Measurements from ENCODE around the gene MT1M. TPM values are rescaled to one million over a fixed set of nuclear protein-coding genes. Genes with fewer than 3 reads are reported as not detected.

MT1M gene
- total RNA-seq, 1 donor from 2014 or later: 0.35 TPM

DNA sequence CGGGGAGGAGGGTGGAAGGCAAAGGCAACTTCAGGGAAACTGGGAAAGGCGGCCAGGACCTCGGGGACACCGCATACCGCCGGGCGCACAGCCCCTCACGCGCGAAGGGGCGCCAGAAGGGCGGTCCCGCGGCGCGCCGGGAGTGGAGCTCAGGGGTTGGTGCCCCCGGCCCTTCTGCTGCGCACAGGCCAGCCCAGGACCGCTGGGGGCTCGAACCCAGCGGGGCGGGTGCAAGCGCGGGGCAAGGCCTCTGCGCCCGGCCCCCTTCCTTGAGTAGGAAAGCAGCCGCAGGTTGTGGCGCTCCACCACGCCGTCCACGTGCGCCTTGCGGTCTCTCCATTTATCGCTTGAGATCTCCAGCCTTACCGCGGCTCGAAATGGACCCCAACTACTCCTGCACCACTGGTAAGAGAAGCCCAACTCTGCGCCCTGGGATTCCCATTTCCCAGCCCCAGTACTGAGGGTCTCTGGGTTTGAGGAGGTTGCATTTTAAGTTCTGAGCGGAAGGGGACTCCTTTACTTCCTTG is 3.0 kb downstream of the MT1M start:
- Mint-ChIP-seq H3K36me3 (ENCODE audit: low read depth) (no peaks in the 10 kb centered on the region), H3K27ac (ENCODE audit: unreplicated experiment) (no peak overlapping the region), H3K4me3 (ENCODE audit: unreplicated experiment) (peak overlapping the region; percentile 67), H3K9me3 (ENCODE audit: low read depth) (no peaks in the 10 kb centered on the region), H3K27me3 (ENCODE audit: low read depth) (peaks cover 57% of the 10 kb centered on the region), H3K4me1 (ENCODE audit: low read depth) (peaks cover 22% of the 10 kb centered on the region)
- TF ChIP-seq CTCF (IDR thresholded peaks at IDR 0.05): no peak
- DNase-seq (ENCODE audit: low spot score): no peak

DNA sequence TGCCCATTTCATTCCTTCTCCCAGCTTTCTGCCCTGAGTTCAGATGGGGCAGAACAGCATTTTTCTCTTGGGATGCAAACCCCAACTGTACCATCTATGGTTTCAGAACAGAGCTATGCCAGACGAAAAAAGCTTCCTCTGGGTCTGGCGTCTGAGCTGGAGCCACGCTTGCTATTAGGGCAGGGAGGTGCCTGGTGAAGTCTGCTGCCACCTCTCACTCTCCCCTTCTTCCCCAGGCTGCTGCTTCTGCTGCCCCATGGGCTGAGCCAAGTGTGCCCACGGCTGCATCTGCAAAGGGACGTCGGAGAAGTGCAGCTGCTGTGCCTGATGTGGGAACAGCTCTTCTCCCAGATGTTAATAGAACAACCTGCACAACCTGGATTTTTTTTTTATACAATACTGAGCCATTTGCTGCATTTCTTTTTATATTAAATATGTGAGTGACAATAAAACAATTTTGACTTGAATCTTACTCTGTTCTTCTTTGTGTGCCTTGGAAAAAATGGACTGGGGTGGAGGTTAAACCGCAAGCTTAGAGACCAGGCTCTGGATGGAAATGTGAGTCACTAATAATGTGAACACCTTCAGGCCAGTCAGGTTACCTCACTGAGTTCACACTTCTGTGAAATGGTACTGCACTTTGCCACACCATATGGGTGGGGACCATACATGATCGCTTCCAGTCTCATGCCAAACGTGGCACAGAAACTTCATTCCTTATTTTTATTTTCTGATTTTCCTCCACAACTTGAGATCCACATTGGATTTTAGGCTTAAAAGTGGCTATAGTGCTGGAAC is 4.4 kb downstream of the MT1M start:
- no peaks in the 10 kb centered on the region for H3K9me3 Mint-ChIP-seq (ENCODE audit: low read depth)
- H3K4me1 Mint-ChIP-seq (ENCODE audit: low read depth): peaks cover 21% of the 10 kb centered on the region
- H3K27me3 Mint-ChIP-seq (ENCODE audit: low read depth): peaks cover 65% of the 10 kb centered on the region
- H3K27ac Mint-ChIP-seq (ENCODE audit: unreplicated experiment): no peak overlapping the region
- no peak for TF ChIP-seq CTCF (IDR thresholded peaks at IDR 0.05)
- H3K36me3 Mint-ChIP-seq (ENCODE audit: low read depth): no peaks in the 10 kb centered on the region
- H3K4me3 Mint-ChIP-seq (ENCODE audit: unreplicated experiment): no peak overlapping the region
- DNase-seq (ENCODE audit: low spot score): no peak

DNA sequence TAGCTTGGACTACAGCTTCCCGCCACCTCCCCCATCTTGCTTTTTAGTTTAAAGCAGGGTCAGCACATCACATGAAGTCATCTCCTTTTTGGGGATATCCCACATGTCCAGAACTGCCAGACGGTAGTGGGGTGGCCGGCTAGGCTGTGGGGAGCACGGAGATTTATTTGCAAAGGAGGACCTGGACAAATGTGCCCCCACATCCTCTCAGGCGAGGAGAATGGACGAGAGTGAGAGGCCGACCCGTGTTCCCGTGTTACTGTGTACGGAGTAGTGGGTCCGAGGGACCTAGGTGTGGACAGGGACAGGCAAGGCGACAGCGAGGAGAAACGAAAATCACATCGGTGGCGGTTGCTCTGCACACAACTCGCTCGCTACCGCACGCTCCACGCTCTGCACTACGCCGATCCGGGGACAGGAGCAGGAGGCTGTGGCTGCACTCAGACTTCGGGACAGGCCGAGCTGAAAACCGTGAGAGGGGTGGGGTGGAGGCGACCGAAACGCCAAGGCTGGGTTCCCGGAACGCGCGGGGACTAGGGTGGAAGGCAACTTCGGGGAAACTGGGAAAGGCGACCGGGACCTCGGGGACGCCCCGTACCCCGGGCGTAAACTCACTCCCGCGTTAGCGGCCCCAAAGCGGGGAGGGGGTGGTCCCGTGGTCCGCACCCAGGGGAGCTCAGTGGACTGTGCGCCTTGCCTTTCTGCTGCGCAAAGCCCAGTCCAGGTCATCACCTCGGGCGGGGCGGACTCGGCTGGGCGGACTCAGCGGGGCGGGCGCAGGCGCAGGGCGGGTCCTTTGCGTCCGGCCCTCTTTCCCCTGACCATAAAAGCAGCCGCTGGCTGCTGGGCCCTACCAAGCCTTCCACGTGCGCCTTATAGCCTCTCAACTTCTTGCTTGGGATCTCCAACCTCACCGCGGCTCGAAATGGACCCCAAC is 5.6 kb downstream of the MT1M start, which contains the start of gene MT1A:
Gene MT1A (plus strand): TSS at position 853 of the 937 bp plus-strand sequence. CDS start 73 bp downstream, at position 926.
- no peak within 1 kb of the TSS for H3K27ac Mint-ChIP-seq (ENCODE audit: unreplicated experiment)
- peaks cover 2% of the 10 kb centered on the region for H3K36me3 Mint-ChIP-seq (ENCODE audit: low read depth)
- H3K4me3 Mint-ChIP-seq (ENCODE audit: unreplicated experiment): peak within 1 kb of the TSS; percentile 70
- TF ChIP-seq CTCF (IDR thresholded peaks at IDR 0.05): no peak
- no peak for DNase-seq (ENCODE audit: low spot score)
- H3K27me3 Mint-ChIP-seq (ENCODE audit: low read depth): peaks cover 72% of the 10 kb centered on the region
- H3K9me3 Mint-ChIP-seq (ENCODE audit: low read depth): no peaks in the 10 kb centered on the region
- H3K4me1 Mint-ChIP-seq (ENCODE audit: low read depth): peaks cover 14% of the 10 kb centered on the region

GRCh38 chr16:56639045-56639444 is 6.6 kb downstream of the MT1M start:
- Mint-ChIP-seq H3K4me1 (ENCODE audit: low read depth) (peaks cover 18% of the 10 kb centered on the region), H3K4me3 (ENCODE audit: unreplicated experiment) (peak overlapping the region; percentile 70), H3K27me3 (ENCODE audit: low read depth) (peaks cover 70% of the 10 kb centered on the region), H3K27ac (ENCODE audit: unreplicated experiment) (no peak overlapping the region), H3K9me3 (ENCODE audit: low read depth) (no peaks in the 10 kb centered on the region), H3K36me3 (ENCODE audit: low read depth) (peaks cover 2% of the 10 kb centered on the region)
- no peak for DNase-seq (ENCODE audit: low spot score)
- TF ChIP-seq CTCF (IDR thresholded peaks at IDR 0.05): no peak

DNA sequence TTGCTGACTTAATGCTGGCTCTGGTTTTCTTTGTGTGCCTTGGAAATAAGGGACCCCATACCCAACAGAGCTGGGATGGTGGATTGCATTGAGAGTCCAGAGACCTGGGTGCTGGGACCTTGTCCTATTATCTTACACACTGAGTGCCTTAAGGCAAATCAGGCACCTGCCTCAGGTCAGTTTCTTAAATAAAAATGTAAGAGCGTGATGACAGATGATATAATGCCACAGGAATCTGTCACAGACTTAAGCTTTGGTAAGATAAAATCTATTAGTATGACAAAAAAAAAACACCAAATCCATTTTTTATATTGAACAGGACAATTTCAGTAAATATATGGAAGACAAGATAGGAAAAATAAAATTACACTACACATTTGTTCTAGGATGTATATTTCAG is 7.6 kb downstream of the MT1M start:
- no peak overlapping the region for H3K27ac Mint-ChIP-seq (ENCODE audit: unreplicated experiment)
- peaks cover 69% of the 10 kb centered on the region for H3K27me3 Mint-ChIP-seq (ENCODE audit: low read depth)
- H3K36me3 Mint-ChIP-seq (ENCODE audit: low read depth): peaks cover 2% of the 10 kb centered on the region
- no peak overlapping the region for H3K4me3 Mint-ChIP-seq (ENCODE audit: unreplicated experiment)
- H3K9me3 Mint-ChIP-seq (ENCODE audit: low read depth): no peaks in the 10 kb centered on the region
- peaks cover 14% of the 10 kb centered on the region for H3K4me1 Mint-ChIP-seq (ENCODE audit: low read depth)
- DNase-seq (ENCODE audit: low spot score): no peak
- no peak for TF ChIP-seq CTCF (IDR thresholded peaks at IDR 0.05)
